H1 (cell line): ENCODE data around the gene ST6GALNAC3. TPM values are rescaled to one million over a fixed set of nuclear protein-coding genes. Genes with fewer than 3 reads are reported as not detected.

ENCODE experiments used
- CTCF ChIA-PET: fragments of 300-600 bp; sonication (Branson Sonifier 250); formaldehyde crosslinking; loops from one replicate; lab custom pipeline; 2021; ENCODE audit not compliant: partially characterized antibody; lab: Charles Lee
- POLR2A ChIA-PET: fragments of 300-600 bp; sonication (Branson Sonifier 250); formaldehyde crosslinking; loops from one replicate; lab custom pipeline; 2021; ENCODE audit warnings: inconsistent platforms; ENCODE audit not compliant: partially characterized antibody; lab: Charles Lee
- DNase-seq, 2 experiments: peaks; one replicate each; pipeline versions ENCODE4 v3.0.0 to v3.0.0-alpha.2; 2010 to 2022; ENCODE audit warnings: low spot score in 2 of 2, low read depth in 1 of 2, mixed read lengths in 1 of 2
- FAIRE-seq: peaks from 2 replicates; lab custom pipeline; 2011; peaks lifted over from hg19 to GRCh38; lab: Jason Lieb, UNC
- H2AFZ ChIP-seq: 2 replicates; pipeline ENCODE4 v1.8.1; 2012; ENCODE audit warnings: low read length, inconsistent platforms
- H2AK5ac ChIP-seq: 2 replicates; pipeline ENCODE4 v1.6.1; 2013; ENCODE audit warnings: low read depth, low read length
- H2BK120ac ChIP-seq: replicated peaks from 2 replicates; pipeline ENCODE3; 2013; ENCODE audit warnings: low read depth, low read length, inconsistent platforms
- H2BK12ac ChIP-seq: 2 replicates; pipeline ENCODE4 v1.6.1; 2013; ENCODE audit warnings: low read depth, low read length
- H2BK15ac ChIP-seq: 2 replicates; pipeline ENCODE4 v1.6.1; 2013; ENCODE audit warnings: low read length
- H2BK20ac ChIP-seq: 2 replicates; pipeline ENCODE4 v1.6.1; 2013; ENCODE audit warnings: low read length
- H2BK5ac ChIP-seq: 2 replicates; pipeline ENCODE4 v1.6.1; 2013; ENCODE audit warnings: low read depth, low read length
- H3K14ac ChIP-seq: 2 replicates; pipeline ENCODE4 v1.6.1; 2013; ENCODE audit warnings: inconsistent platforms; ENCODE audit not compliant: insufficient read length
- H3K18ac ChIP-seq: 2 replicates; pipeline ENCODE4 v1.6.1; 2013; ENCODE audit warnings: low read length; ENCODE audit errors: extremely low read depth
- H3K23ac ChIP-seq: 2 replicates; pipeline ENCODE4 v1.6.1; 2013; ENCODE audit warnings: inconsistent platforms; ENCODE audit not compliant: insufficient read length
- H3K23me2 ChIP-seq: 2 replicates; pipeline ENCODE4 v1.6.1; 2013; ENCODE audit warnings: low read depth, low read length
- H3K27ac ChIP-seq: 2 replicates; pipeline ENCODE4 v1.6.1; 2011; ENCODE audit warnings: low read depth, low read length, inconsistent platforms
- H3K27me3 ChIP-seq, 4 experiments: replicated peaks in 1 of 4; 1 replicate in 1 of 4; 2 replicates in 3 of 4; pipeline versions ENCODE4 v1.6.1 to v1.8.1; 2011 to 2013; ENCODE audit warnings: low read length in 3 of 4, mild to moderate bottlenecking in 3 of 4, inconsistent platforms in 2 of 4, mixed read lengths in 2 of 4, moderate library complexity in 1 of 4; ENCODE audit not compliant: control insufficient read depth in 3 of 4, insufficient read depth in 3 of 4; ENCODE audit errors: extremely low read depth in 1 of 4
- H3K36me3 ChIP-seq, 4 experiments: 2 replicates each; pipeline versions ENCODE4 v1.6.1 to v1.8.1; 2011 to 2013; ENCODE audit warnings: mild to moderate bottlenecking in 4 of 4, low read length in 3 of 4, moderate library complexity in 2 of 4, control low read depth in 1 of 4, inconsistent platforms in 1 of 4; ENCODE audit not compliant: insufficient read depth in 4 of 4, control insufficient read depth in 2 of 4
- H3K4ac ChIP-seq: replicated peaks from 2 replicates; pipeline ENCODE3; 2013; ENCODE audit warnings: low read length, low read depth, mixed read lengths, inconsistent platforms; ENCODE audit not compliant: insufficient read length
- H3K4me1 ChIP-seq, 4 experiments: replicated peaks in 1 of 4; 1 replicate in 1 of 4; 2 replicates in 3 of 4; pipeline versions ENCODE4 v1.6.1 to v1.8.1; 2011 to 2013; ENCODE audit warnings: low read length in 3 of 4, inconsistent platforms in 2 of 4, mixed read lengths in 1 of 4; ENCODE audit not compliant: insufficient read depth in 4 of 4, control insufficient read depth in 3 of 4
- H3K4me2 ChIP-seq, 2 experiments: 2 replicates each; pipeline versions ENCODE4 v1.6.1 to v1.8.1; 2011 to 2013; ENCODE audit warnings: low read depth in 2 of 2, low read length in 2 of 2, control low read depth in 1 of 2, inconsistent platforms in 1 of 2, mild to moderate bottlenecking in 1 of 2; ENCODE audit not compliant: insufficient read depth in 1 of 2
- H3K4me3 ChIP-seq, 4 experiments: fragments of 200-600, 300-600 bp in 1 of 4; sonication (generic), shearing (Covaris generic), sonication (Bioruptor Twin) in 1 of 4; 2 replicates each; pipeline versions ENCODE4 v1.5.1 to v1.8.1; 2011 to 2016; ENCODE audit warnings: low read length in 4 of 4, low read depth in 3 of 4, control low read depth in 2 of 4, inconsistent platforms in 2 of 4, mild to moderate bottlenecking in 2 of 4, mixed read lengths in 1 of 4, moderate library complexity in 1 of 4; ENCODE audit not compliant: insufficient read depth in 2 of 4; ENCODE audit errors: extremely low read depth in 1 of 4
- H3K56ac ChIP-seq: replicated peaks from 2 replicates; pipeline ENCODE3; 2013; ENCODE audit warnings: low read depth, mild to moderate bottlenecking, mixed read lengths, low read length, inconsistent platforms; ENCODE audit not compliant: insufficient read length
- H3K79me1 ChIP-seq: 2 replicates; pipeline ENCODE4 v1.6.1; 2013; ENCODE audit warnings: low read depth, low read length, control low read depth
- H3K79me2 ChIP-seq, 2 experiments: 2 replicates each; pipeline versions ENCODE4 v1.6.1 to v1.8.1; 2012 to 2013; ENCODE audit warnings: low read length in 2 of 2, mild to moderate bottlenecking in 2 of 2, inconsistent platforms in 1 of 2; ENCODE audit not compliant: insufficient read depth in 2 of 2, control insufficient read depth in 1 of 2
- H3K9ac ChIP-seq, 4 experiments: replicated peaks in 1 of 4; 1 replicate in 1 of 4; 2 replicates in 3 of 4; pipeline versions ENCODE4 v1.6.1 to v1.8.1; 2011 to 2013; ENCODE audit warnings: low read depth in 3 of 4, low read length in 3 of 4, control low read depth in 2 of 4, mild to moderate bottlenecking in 2 of 4, moderate library complexity in 2 of 4, inconsistent platforms in 1 of 4; ENCODE audit errors: extremely low read depth in 1 of 4
- H3K9me3 ChIP-seq, 2 experiments: 2 replicates each; pipeline versions ENCODE4 v1.6.1 to v1.8.1; 2012 to 2013; ENCODE audit warnings: mild to moderate bottlenecking in 2 of 2, moderate library complexity in 2 of 2, control low read depth in 1 of 2, inconsistent platforms in 1 of 2, low read depth in 1 of 2, low read length in 1 of 2, mixed read lengths in 1 of 2; ENCODE audit not compliant: insufficient read depth in 2 of 2
- H4K20me1 ChIP-seq, 2 experiments: replicated peaks in 1 of 2; 2 replicates each; pipeline versions ENCODE3 to v1.8.1; 2011 to 2013; ENCODE audit warnings: inconsistent platforms in 2 of 2, low read length in 2 of 2, mild to moderate bottlenecking in 1 of 2; ENCODE audit not compliant: insufficient read depth in 2 of 2, control insufficient read depth in 1 of 2
- H4K5ac ChIP-seq: 2 replicates; pipeline ENCODE4 v1.6.1; 2013; ENCODE audit warnings: low read length, low read depth, mixed read lengths, inconsistent platforms; ENCODE audit not compliant: insufficient read length
- H4K8ac ChIP-seq: 2 replicates; pipeline ENCODE4 v1.8.0; 2013; ENCODE audit warnings: mild to moderate bottlenecking, moderate library complexity, low read length, inconsistent platforms; ENCODE audit not compliant: insufficient read depth; ENCODE audit errors: extremely low read depth
- H4K91ac ChIP-seq: replicated peaks from 2 replicates; pipeline ENCODE3; 2013; ENCODE audit warnings: low read length, mixed read lengths, inconsistent platforms; ENCODE audit not compliant: insufficient read length
- YY1 ChIP-seq: IDR thresholded peaks from 2 replicates; pipeline ENCODE4 v1.6.1; 2011; ENCODE audit warnings: low read depth, mild to moderate bottlenecking, low read length
- WGBS, 2 experiments: shearing (Covaris generic) in 1 of 2; methylation state at CpG; one replicate each; pipeline versions ENCODE4 v1.1.6 to v1.1.7; 2013 to 2015; ENCODE audit warnings: low lambda C conversion rate in 2 of 2, mixed read lengths in 2 of 2, inconsistent platforms in 1 of 2, low coverage in 1 of 2, missing lambda C conversion rate in 1 of 2; ENCODE audit not compliant: insufficient replicate concordance in 2 of 2, insufficient coverage in 1 of 2, insufficient read length in 1 of 2; ENCODE audit errors: extremely low coverage in 1 of 2, missing lambda C conversion rate in 1 of 2; 5-methylcytosine and 5-hydroxymethylcytosine counted together
- polyA plus RNA-seq, 7 experiments: library from polyadenylated mRNA; depleted of rRNA in 3 of 7; stranded (reverse) in 5 of 7; unstranded in 2 of 7; fragments of >200 nt in 5 of 7; fragments of 200-250 nt in 2 of 7; gene quantifications; 1 replicate in 5 of 7; 2 replicates in 1 of 7; 4 replicates in 1 of 7; pipeline versions ENCODE4 v1.2.1 to v1.2.3, GENCODE V29; 2011 to 2013; ENCODE audit warnings: missing spikeins in 2 of 7, mixed read lengths in 2 of 7
- total RNA-seq: library from RNA; stranded (reverse); fragmentation: NEBNext Ultra II Directional; extraction: Animal tissue kit (Norgen Biotek cat#: 25700); gene quantifications from 2 replicates; pipeline ENCODE4 v1.2.1, GENCODE V29; 2021

The ST6GALNAC3 gene
- total and polyA plus RNA-seq, 2 of the 8 experiments (the other 6 are each of a cell fraction or from before 2014, with no cell fraction given), result 4.9 to 19.0 TPM

DNA sequence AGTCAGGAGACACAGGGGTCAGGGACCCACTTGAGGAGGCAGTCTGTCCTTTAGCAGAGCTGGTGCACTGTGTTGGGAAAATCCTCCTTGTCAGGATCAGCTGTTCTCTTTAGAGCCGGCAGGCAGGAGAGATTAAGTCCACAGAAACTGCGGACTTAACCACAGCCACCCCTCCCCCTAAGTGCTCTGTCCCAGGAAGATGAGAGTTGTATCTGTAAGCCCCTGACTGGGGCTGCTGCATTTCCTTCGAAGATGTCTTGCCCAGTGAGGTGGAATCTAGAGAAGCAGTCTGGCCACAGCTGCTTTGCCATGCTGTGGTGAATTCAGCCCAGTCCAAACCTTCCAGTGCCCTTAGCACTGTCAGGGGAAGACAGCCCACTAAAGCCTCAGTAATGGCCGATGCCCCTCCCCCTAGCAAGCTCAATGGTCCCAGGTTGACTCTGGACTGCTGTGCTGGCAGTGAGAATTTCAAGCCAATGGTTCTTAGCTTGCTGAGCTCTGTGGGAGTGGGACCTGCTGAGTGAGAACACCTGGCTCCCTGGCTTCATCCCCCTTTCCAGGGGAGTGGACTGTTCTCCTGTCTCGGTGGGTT lies 172.8 kb downstream of the ST6GALNAC3 start:
- FAIRE-seq, result no peak
- no peak for DNase-seq
- TF ChIP-seq YY1, result peak; percentile 29; the same call in 1 of the 2 replicates

More for the DNA sequence above, 172.8 kb downstream of the ST6GALNAC3 start:
- H3K4me2 ChIP-seq, result peak overlapping the region in 1 of 2 experiments; percentile 29; a peak in 3 of 4 replicates
- no peak overlapping the region for H3K23ac ChIP-seq
- no peak overlapping the region for H4K5ac ChIP-seq
- no peak overlapping the region for H2AFZ ChIP-seq
- peak overlapping the region; percentile 32; the same call in 1 of the 2 replicates for H3K18ac ChIP-seq
- H3K9me3 ChIP-seq, result 0 out of 4 replicates have a peak, but pooled peaks cover 0 to 2% of the 10 kb centered on the region in 2 experiments
- no peak overlapping the region for H3K14ac ChIP-seq
- no peak overlapping the region for H2BK20ac ChIP-seq
- ChIA-PET CTCF (interaction anchor here (2.6 kb wide), 1 partner anchor 18 kb away, joined by 7 read pairs; no protein-coding TSS in a partner anchor), POLR2A (interaction anchor here (1.3 to 1.6 kb wide), 2 partner anchors 13 to 16 kb away, joined by 3 to 4 read pairs; no protein-coding TSS in a partner anchor)
- H2BK120ac ChIP-seq, result peak overlapping the region; percentile 43
- no peak overlapping the region for H3K4ac ChIP-seq
- H3K4me3 ChIP-seq, result no peak overlapping the region
- no peak overlapping the region for H2AK5ac ChIP-seq
- H3K4me1 ChIP-seq, result peaks cover 5 to 12% (median 10%) of the 10 kb centered on the region in 4 experiments; a peak in 6 of 7 replicates
- 0 out of 2 replicates have a peak overlapping the region, but pooled peaks have one; percentile 63 for H2BK12ac ChIP-seq
- no peak overlapping the region for H2BK15ac ChIP-seq
- WGBS, 2 experiments, result 83% methylated on average over 5 of the region's 5 CpGs; no CpG with 5 or more reads in 1 of the 2 experiments
- H2BK5ac ChIP-seq, result 0 out of 2 replicates have a peak overlapping the region, but pooled peaks have one; percentile 75
- H3K56ac ChIP-seq, result no peak overlapping the region
- no peaks in the 10 kb centered on the region for H4K20me1 ChIP-seq
- H4K91ac ChIP-seq, result no peak overlapping the region
- H3K79me2 ChIP-seq, result 0 out of 4 replicates have a peak, but pooled peaks cover 0 to 2% of the 10 kb centered on the region in 2 experiments
- no peak overlapping the region for H3K9ac ChIP-seq
- no peak overlapping the region for H4K8ac ChIP-seq
- no peaks in the 10 kb centered on the region for H3K23me2 ChIP-seq
- no peaks in the 10 kb centered on the region for H3K27me3 ChIP-seq
- H3K79me1 ChIP-seq, result no peaks in the 10 kb centered on the region
- H3K36me3 ChIP-seq, result no peaks in the 10 kb centered on the region
- no peak overlapping the region for H3K27ac ChIP-seq
